Panc1 (cell line): ENCODE data around the gene DHX15. TPM values are rescaled to one million over a fixed set of nuclear protein-coding genes. Genes with fewer than 3 reads are reported as not detected.
A peak's percentile ranks its signal among the peaks of the same experiment; 100 is the strongest.

ENCODE experiments used
- ATAC-seq: fragments of 200-7000 bp; cut with Tn5 transposase; 2 replicates; pipeline ENCODE4 v1.9.1; 2020; ENCODE audit warnings: mild to moderate bottlenecking, moderate library complexity
- BruUV-seq: library from RNA; stranded (reverse); fragments of 400-500 nt; replicated peaks from 2 replicates; lab custom pipeline; 2021; lab: Mats Ljungman, UMichigan
- CTCF ChIA-PET: fragments of 300-600 bp; sonication (Branson Sonifier 250); formaldehyde crosslinking; loops from one replicate; lab custom pipeline; 2022; ENCODE audit warnings: antibody characterized with exemption; lab: Charles Lee
- POLR2A ChIA-PET: fragments of 300-600 bp; sonication (Branson Sonifier 250); formaldehyde crosslinking; loops from one replicate; lab custom pipeline; 2022; ENCODE audit warnings: antibody characterized with exemption; lab: Charles Lee
- DNase-seq: peaks from one replicate; pipeline ENCODE4 v3.0.0-alpha.2; 2010; ENCODE audit warnings: low read depth, low spot score
- H3K27ac ChIP-seq: 2 replicates; pipeline ENCODE4 v1.5.1; 2011; ENCODE audit warnings: mild to moderate bottlenecking, low read length, inconsistent platforms
- H3K27me3 ChIP-seq: fragments of 200-500 bp; sonication (Bioruptor generic); 2 replicates; pipeline ENCODE4 v1.6.0; 2014; ENCODE audit warnings: low read length, inconsistent platforms; ENCODE audit not compliant: control insufficient read depth, insufficient read depth
- H3K36me3 ChIP-seq: fragments of 200-500 bp; sonication (Bioruptor generic); 2 replicates; pipeline ENCODE4 v1.5.1; 2014; ENCODE audit warnings: inconsistent platforms, mild to moderate bottlenecking, low read length, moderate library complexity; ENCODE audit not compliant: control insufficient read depth, insufficient read depth
- H3K4me1 ChIP-seq: 2 replicates; pipeline ENCODE4 v1.5.1; 2011; ENCODE audit warnings: inconsistent platforms, mild to moderate bottlenecking, low read length, moderate library complexity; ENCODE audit not compliant: control insufficient read depth, insufficient read depth
- H3K4me3 ChIP-seq, 2 experiments: 2 replicates each; pipeline ENCODE4 v1.5.1; 2011 to 2012; ENCODE audit warnings: low read depth in 2 of 2, low read length in 2 of 2, mild to moderate bottlenecking in 2 of 2, inconsistent platforms in 1 of 2, moderate library complexity in 1 of 2
- H3K9me3 ChIP-seq: fragments of 200-500 bp; sonication (Bioruptor generic); 2 replicates; pipeline ENCODE4 v1.5.1; 2014; ENCODE audit warnings: low read depth, mild to moderate bottlenecking, inconsistent platforms, low read length, moderate library complexity; ENCODE audit not compliant: control insufficient read depth, insufficient read depth
- CTCF ChIP-seq: fragments of 450-650 bp; IDR thresholded peaks from 2 replicates; pipeline ENCODE4 v1.5.1; 2017; ENCODE audit warnings: mild to moderate bottlenecking
- POLR2AphosphoS5 ChIP-seq: IDR thresholded peaks from 2 replicates; pipeline ENCODE4 v1.6.1; 2012; ENCODE audit warnings: mild to moderate bottlenecking, low read depth, low read length, moderate library complexity
- REST ChIP-seq, 2 experiments: IDR thresholded peaks; 2 replicates each; pipeline ENCODE4 v1.6.1; 2011 to 2012; ENCODE audit warnings: low read depth in 2 of 2, control low read depth in 1 of 2, low read length in 1 of 2, mild to moderate bottlenecking in 1 of 2, moderate library complexity in 1 of 2; ENCODE audit not compliant: insufficient read depth in 1 of 2
- SIN3A ChIP-seq: IDR thresholded peaks from 2 replicates; pipeline ENCODE4 v1.6.1; 2012; ENCODE audit warnings: low read depth, mild to moderate bottlenecking, low read length, moderate library complexity, borderline replicate concordance; ENCODE audit not compliant: insufficient read depth
- TCF7L2 ChIP-seq: IDR thresholded peaks from 2 replicates; pipeline ENCODE4 v1.6.1; 2011; ENCODE audit warnings: mild to moderate bottlenecking, low read depth, low read length, inconsistent platforms
- in situ Hi-C: cut with HindIII; loops from 2 replicates; pipeline ENCODE4 v1.10.0; 2016; ENCODE audit warnings: low sequenced_read_pairs, low pct_unique_long_range_greater_than_20kb
- intact Hi-C: fragments of 100-400 bp; cut with micrococcal nuclease; formaldehyde crosslinking; loops from one replicate; pipeline ENCODE4 v1.10.0; 2022; ENCODE audit not compliant: unreplicated experiment
- microRNA-seq: library from miRNA; unstranded; fragments of <30 nt; microRNA quantifications from one replicate; pipeline ENCODE4 v1.1.0, GENCODE V29; 2020; ENCODE audit not compliant: unreplicated experiment
- total RNA-seq: library from RNA; stranded (reverse); gene quantifications from one replicate; pipeline ENCODE4 v1.2.1, GENCODE V29; 2021; ENCODE audit not compliant: unreplicated experiment

DHX15 gene
- total RNA-seq, 1 experiment from 2014 or later: 118 TPM

GRCh38 chr4:24477919-24478318 lies 106.4 kb downstream of the DHX15 start:
- intact Hi-C loops (no loop called here), in situ Hi-C loops (no loop called here)
- no peak for ATAC-seq
- H3K36me3 ChIP-seq: no peaks in the 10 kb centered on the region
- CTCF ChIA-PET: no interaction called here
- no peak for DNase-seq
- POLR2A ChIA-PET: no interaction called here
- no peaks in the 10 kb centered on the region for H3K4me1 ChIP-seq
- BruUV-seq: no TSS peak
- H3K9me3 ChIP-seq: no peaks in the 10 kb centered on the region
- no peak for TF ChIP-seq POLR2AphosphoS5
- TF ChIP-seq SIN3A: no peak
- no peak for TF ChIP-seq CTCF
- no peak for TF ChIP-seq REST (IDR thresholded peaks at IDR 0.05; ENCODE audit: insufficient read depth in 1 of 2, low read depth in 2 of 2, low read length in 1 of 2)
- TF ChIP-seq TCF7L2: no peak
- H3K4me3 ChIP-seq: no peak overlapping the region
- H3K27ac ChIP-seq: no peak overlapping the region
- H3K27me3 ChIP-seq: no peaks in the 10 kb centered on the region; the same call in 1 of the 2 replicates

Small RNA genes lying within 50 kb of the gene (microRNA-seq; reads per million reads assigned to microRNA genes)
- gene MIR573: 11.1 reads per million, percentile 32 among the genes with 10 or more reads in this experiment

Other genes with a start within 250 kb of the DHX15 start
- 1.0 TPM for gene SOD3, start 211.0 kb upstream of the DHX15 start, total RNA-seq